OCI-LY1 (cell line): ENCODE results near the gene GALNTL6.

Source experiments
- H2AFZ ChIP-seq: fragments of 200-600 bp; sonication (generic), shearing (Covaris generic); 2 replicates; pipeline ENCODE4 v1.6.0; 2014; ENCODE audit warnings: antibody characterized with exemption, mild to moderate bottlenecking, low read length
- H3F3A ChIP-seq: fragments of 200-600 bp; sonication (generic), shearing (Covaris generic); 2 replicates; pipeline ENCODE4 v1.6.0; 2014; ENCODE audit warnings: mild to moderate bottlenecking, antibody characterized with exemption, low read length, moderate library complexity; ENCODE audit not compliant: insufficient read depth
- H3K27ac ChIP-seq: fragments of 200-600 bp; sonication (generic); 2 replicates; pipeline ENCODE4 v1.5.1; 2014; ENCODE audit warnings: low read length, mixed run types, mild to moderate bottlenecking, low read depth; ENCODE audit not compliant: poor library complexity, severe bottlenecking
- H3K27me3 ChIP-seq: fragments of 200-600 bp; sonication (generic); 2 replicates; pipeline ENCODE4 v1.6.0; 2014; ENCODE audit warnings: antibody characterized with exemption, mild to moderate bottlenecking, low read length, moderate library complexity; ENCODE audit not compliant: insufficient read depth
- H3K36me3 ChIP-seq: fragments of 200-600 bp; sonication (generic); 2 replicates; pipeline ENCODE4 v1.6.1; 2014; ENCODE audit warnings: mild to moderate bottlenecking, antibody characterized with exemption, low read length, moderate library complexity, mixed read lengths; ENCODE audit not compliant: insufficient read depth
- H3K4me1 ChIP-seq: fragments of 200-600 bp; sonication (generic); 2 replicates; pipeline ENCODE4 v1.5.1; 2014; ENCODE audit warnings: mild to moderate bottlenecking, low read length, moderate library complexity; ENCODE audit not compliant: insufficient read depth, severe bottlenecking
- H3K4me2 ChIP-seq: fragments of 200-600 bp; sonication (generic), shearing (Covaris generic); 2 replicates; pipeline ENCODE4 v1.6.1; 2014; ENCODE audit warnings: low read length
- H3K4me3 ChIP-seq: fragments of 200-600 bp; sonication (generic); 2 replicates; pipeline ENCODE4 v1.5.1; 2014; ENCODE audit warnings: low read length, low read depth, mild to moderate bottlenecking, mixed read lengths; ENCODE audit not compliant: poor library complexity, severe bottlenecking
- H3K79me2 ChIP-seq: fragments of 200-600 bp; shearing (Covaris generic); 2 replicates; pipeline ENCODE4 v1.6.1; 2016; ENCODE audit warnings: mixed run types, low read length, mixed read lengths; ENCODE audit not compliant: insufficient read depth
- H3K9ac ChIP-seq: fragments of 200-600 bp; sonication (generic), shearing (Covaris generic); 2 replicates; pipeline ENCODE4 v1.6.1; 2014; ENCODE audit warnings: mild to moderate bottlenecking, low read length, mixed read lengths
- H3K9me2 ChIP-seq: fragments of 200-600 bp; sonication (generic), shearing (Covaris generic); 2 replicates; pipeline ENCODE4 v1.6.1; 2014; ENCODE audit warnings: low read depth, mild to moderate bottlenecking, low read length, mixed read lengths
- H3K9me3 ChIP-seq: fragments of 200-600 bp; shearing (Covaris generic); 2 replicates; pipeline ENCODE4 v1.6.1; 2014; ENCODE audit warnings: low read length, mixed read lengths
- H4K20me1 ChIP-seq: fragments of 200-600 bp; sonication (generic), shearing (Covaris generic); 2 replicates; pipeline ENCODE4 v1.6.0; 2016; ENCODE audit warnings: mild to moderate bottlenecking, low read length; ENCODE audit not compliant: insufficient read depth
- CTCF ChIP-seq: fragments of 200-600 bp; sonication (generic), shearing (Covaris generic); IDR thresholded peaks from 2 replicates; pipeline ENCODE4 v1.5.1; 2017; ENCODE audit warnings: mild to moderate bottlenecking, antibody characterized with exemption, low read length, moderate library complexity, mixed read lengths
- EZH2 ChIP-seq: fragments of 200-600 bp; sonication (generic), shearing (Covaris generic); IDR thresholded peaks from 2 replicates; pipeline ENCODE4 v1.8.0; 2017; ENCODE audit warnings: borderline replicate concordance, mixed run types, mild to moderate bottlenecking, antibody characterized with exemption, low read length, moderate library complexity, mixed read lengths

Gene GALNTL6

GRCh38 chr4:172786039-172786792, 973.0 kb downstream of the GALNTL6 start:
- H3K4me3 ChIP-seq = no peak overlapping the region
- no peaks in the 10 kb centered on the region for H3F3A ChIP-seq
- no peak for TF ChIP-seq EZH2
- no peak for TF ChIP-seq CTCF
- H3K79me2 ChIP-seq = no peaks in the 10 kb centered on the region
- H3K36me3 ChIP-seq = no peaks in the 10 kb centered on the region
- H4K20me1 ChIP-seq = no peaks in the 10 kb centered on the region
- H3K4me1 ChIP-seq = no peaks in the 10 kb centered on the region
- H2AFZ ChIP-seq = no peak overlapping the region
- H3K27me3 ChIP-seq = no peaks in the 10 kb centered on the region
- H3K9me3 ChIP-seq = no peaks in the 10 kb centered on the region
- H3K4me2 ChIP-seq = no peak overlapping the region
- H3K27ac ChIP-seq = no peak overlapping the region
- no peaks in the 10 kb centered on the region for H3K9me2 ChIP-seq
- H3K9ac ChIP-seq = no peak overlapping the region

GRCh38 chr4:172787111-172787510, 973.9 kb downstream of the GALNTL6 start:
- no peak overlapping the region for H3K4me2 ChIP-seq
- TF ChIP-seq CTCF = no peak
- TF ChIP-seq EZH2 = no peak
- no peak overlapping the region for H2AFZ ChIP-seq

GRCh38 chr4:172791841-172792240, 978.6 kb downstream of the GALNTL6 start:
- Histone ChIP-seq H2AFZ (no peak overlapping the region), H3K9ac (no peak overlapping the region), H3F3A (no peaks in the 10 kb centered on the region), H3K27ac (no peak overlapping the region), H3K4me2 (no peak overlapping the region), H3K4me1 (no peaks in the 10 kb centered on the region), H3K79me2 (no peaks in the 10 kb centered on the region), H3K36me3 (no peaks in the 10 kb centered on the region), H3K9me2 (no peaks in the 10 kb centered on the region), H3K27me3 (no peaks in the 10 kb centered on the region), H3K9me3 (no peaks in the 10 kb centered on the region), H3K4me3 (no peak overlapping the region), H4K20me1 (no peaks in the 10 kb centered on the region)
- no peak for TF ChIP-seq EZH2
- TF ChIP-seq CTCF = no peak

More at GRCh38 chr4:172787111-172787510, 973.9 kb downstream of the GALNTL6 start:
- H3K9me3 ChIP-seq = no peaks in the 10 kb centered on the region
- no peaks in the 10 kb centered on the region for H3K9me2 ChIP-seq
- no peaks in the 10 kb centered on the region for H3K27me3 ChIP-seq
- no peaks in the 10 kb centered on the region for H3K79me2 ChIP-seq
- H3F3A ChIP-seq = no peaks in the 10 kb centered on the region
- no peaks in the 10 kb centered on the region for H3K4me1 ChIP-seq
- H3K27ac ChIP-seq = no peak overlapping the region
- no peaks in the 10 kb centered on the region for H3K36me3 ChIP-seq
- H4K20me1 ChIP-seq = no peaks in the 10 kb centered on the region
- no peak overlapping the region for H3K9ac ChIP-seq
- no peak overlapping the region for H3K4me3 ChIP-seq
